ENCODE results near the gene BCKDHA.

- TF ChIP-seq CTCF (IDR thresholded peaks at IDR 0.05) (no peak), EZH2 (IDR thresholded peaks at IDR 0.05) (no peak)
Observed at GRCh38 chr19:41425174-41426115, 27.8 kb downstream of the BCKDHA start.

All from neural progenitor cell (in vitro differentiated cells).